Measurements from ENCODE around the gene LARP1. TPM values are rescaled to one million over a fixed set of nuclear protein-coding genes. Genes with fewer than 3 reads are reported as not detected.

Gene LARP1
- 100 to 1,000 TPM; 172 to 231 TPM for total RNA-seq

- Mint-ChIP-seq H3K9me3 (no peaks in the 10 kb centered on the region), H3K36me3 (peaks cover 12 to 14% of the 10 kb centered on the region in 2 donors), H3K27ac (peak within 1 kb of the TSS; percentile 96 to 98)
- no peak for ATAC-seq
- DNase-seq (ENCODE audit: low spot score in 2 of 2) = peak; percentile 22 to 61
Observed at GRCh38 chr5:154755361-154756008, at the start of gene LARP1. Gene LARP1, plus strand, starts transcription at chr5:154755377. Its CDS starts 381 bp downstream, at chr5:154755758.

GRCh38 chr5:154706416-154706815 is 48.8 kb upstream of the LARP1 start:
- no peak for ATAC-seq
- Mint-ChIP-seq H3K36me3 (no peaks in the 10 kb centered on the region), H3K9me3 (no peaks in the 10 kb centered on the region), H3K27ac (no peak overlapping the region)
- no peak for DNase-seq (ENCODE audit: low spot score in 2 of 2)

GRCh38 chr5:154707641-154708040 is 47.5 kb upstream of the LARP1 start:
- no peaks in the 10 kb centered on the region for H3K9me3 Mint-ChIP-seq
- DNase-seq (ENCODE audit: low spot score in 2 of 2) (no peak), ATAC-seq (no peak)
- H3K27ac Mint-ChIP-seq = no peak overlapping the region
- H3K36me3 Mint-ChIP-seq = no peaks in the 10 kb centered on the region

- no peak overlapping the region for H3K27ac Mint-ChIP-seq
- no peaks in the 10 kb centered on the region for H3K36me3 Mint-ChIP-seq
- ATAC-seq (no peak), DNase-seq (ENCODE audit: low spot score in 2 of 2) (no peak)
- H3K9me3 Mint-ChIP-seq = no peaks in the 10 kb centered on the region
Observed at GRCh38 chr5:154708207-154708606, 47.0 kb upstream of the LARP1 start.

GRCh38 chr5:154708846-154709245 is 46.3 kb upstream of the LARP1 start:
- no peak overlapping the region for H3K27ac Mint-ChIP-seq
- ATAC-seq = no peak
- no peaks in the 10 kb centered on the region for H3K36me3 Mint-ChIP-seq
- H3K9me3 Mint-ChIP-seq = no peaks in the 10 kb centered on the region
- DNase-seq (ENCODE audit: low spot score in 2 of 2) = no peak

- Mint-ChIP-seq H3K27ac (no peak overlapping the region), H3K36me3 (no peaks in the 10 kb centered on the region)
- no peak for ATAC-seq
Observed at GRCh38 chr5:154709368-154710305, 45.5 kb upstream of the LARP1 start.

GRCh38 chr5:154712518-154713437 is 42.4 kb upstream of the LARP1 start:
- H3K27ac Mint-ChIP-seq = no peak overlapping the region
- ATAC-seq (no peak), DNase-seq (ENCODE audit: low spot score in 2 of 2) (no peak)
- no peaks in the 10 kb centered on the region for H3K36me3 Mint-ChIP-seq
- H3K9me3 Mint-ChIP-seq = no peaks in the 10 kb centered on the region

More at GRCh38 chr5:154709368-154710305, 45.5 kb upstream of the LARP1 start:
- no peak for DNase-seq (ENCODE audit: low spot score in 2 of 2)
- H3K9me3 Mint-ChIP-seq = no peaks in the 10 kb centered on the region

- Mint-ChIP-seq H3K27ac (no peak overlapping the region), H3K9me3 (no peaks in the 10 kb centered on the region), H3K36me3 (no peaks in the 10 kb centered on the region)
- DNase-seq (ENCODE audit: low spot score in 2 of 2) (no peak), ATAC-seq (no peak)
Observed at GRCh38 chr5:154713615-154714125, 41.5 kb upstream of the LARP1 start.

GRCh38 chr5:154714266-154714986 is 40.8 kb upstream of the LARP1 start:
- ATAC-seq = peak; percentile 62 to 79
- no peaks in the 10 kb centered on the region for H3K36me3 Mint-ChIP-seq
- no peaks in the 10 kb centered on the region for H3K9me3 Mint-ChIP-seq
- no peak for DNase-seq (ENCODE audit: low spot score in 2 of 2)
- peak overlapping the region; percentile 60 to 75 for H3K27ac Mint-ChIP-seq

- Mint-ChIP-seq H3K36me3 (no peaks in the 10 kb centered on the region), H3K9me3 (no peaks in the 10 kb centered on the region), H3K27ac (no peak overlapping the region)
- DNase-seq (ENCODE audit: low spot score in 2 of 2) (no peak), ATAC-seq (no peak)
Observed at GRCh38 chr5:154721481-154722058, 33.6 kb upstream of the LARP1 start.

GRCh38 chr5:154722097-154722496 is 33.1 kb upstream of the LARP1 start:
- no peak overlapping the region for H3K27ac Mint-ChIP-seq
- no peaks in the 10 kb centered on the region for H3K9me3 Mint-ChIP-seq
- no peaks in the 10 kb centered on the region for H3K36me3 Mint-ChIP-seq
- no peak for DNase-seq (ENCODE audit: low spot score in 2 of 2)
- ATAC-seq = no peak

- H3K9me3 Mint-ChIP-seq = no peaks in the 10 kb centered on the region
Observed at GRCh38 chr5:154722936-154723335, 32.2 kb upstream of the LARP1 start.

GRCh38 chr5:154723740-154724505 is 31.3 kb upstream of the LARP1 start:
- Mint-ChIP-seq H3K27ac (no peak overlapping the region), H3K36me3 (no peaks in the 10 kb centered on the region), H3K9me3 (peaks cover 0 to 4% of the 10 kb centered on the region in 2 donors)
- no peak for ATAC-seq
- no peak for DNase-seq (ENCODE audit: low spot score in 2 of 2)

More at GRCh38 chr5:154722936-154723335, 32.2 kb upstream of the LARP1 start:
- ATAC-seq = no peak
- H3K36me3 Mint-ChIP-seq = no peaks in the 10 kb centered on the region
- H3K27ac Mint-ChIP-seq = no peak overlapping the region
- DNase-seq (ENCODE audit: low spot score in 2 of 2) = no peak

GRCh38 chr5:154727361-154727760 is 27.8 kb upstream of the LARP1 start:
- DNase-seq (ENCODE audit: low spot score in 2 of 2) (no peak), ATAC-seq (no peak)
- H3K9me3 Mint-ChIP-seq = peaks cover 0 to 4% of the 10 kb centered on the region in 2 donors

More at GRCh38 chr5:154727361-154727760, 27.8 kb upstream of the LARP1 start:
- H3K36me3 Mint-ChIP-seq = no peaks in the 10 kb centered on the region
- H3K27ac Mint-ChIP-seq = no peak overlapping the region

Data from activated naive CD4-positive, alpha-beta T cell treated with anti-CD3 and anti-CD28 coated beads, Interleukin-2, amount 50 U/mL, for 72 hours (primary cell).